Chondrocyte (in vitro differentiated cells): ENCODE data around the gene DOCK7. TPM values are rescaled to one million over a fixed set of nuclear protein-coding genes. Genes with fewer than 3 reads are reported as not detected.

Source experiments
- DNase-seq: peaks from one replicate; pipeline ENCODE4 v3.0.0; 2021; ENCODE audit warnings: mixed read lengths, low spot score
- H3K27ac Mint-ChIP-seq: one replicate; pipeline ENCODE4 v1.8.0; 2021; ENCODE audit warnings: mild to moderate bottlenecking, moderate library complexity, mixed read lengths; ENCODE audit not compliant: unreplicated experiment
- H3K27me3 Mint-ChIP-seq: 2 replicates; pipeline ENCODE4 v1.8.0; 2021; ENCODE audit warnings: low read depth, mixed read lengths
- H3K36me3 Mint-ChIP-seq: 2 replicates; pipeline ENCODE4 v1.8.0; 2021; ENCODE audit warnings: low read depth, mixed read lengths
- H3K4me1 Mint-ChIP-seq: 2 replicates; pipeline ENCODE4 v1.8.0; 2021; ENCODE audit warnings: low read depth, mild to moderate bottlenecking, mixed read lengths
- H3K4me3 Mint-ChIP-seq: one replicate; pipeline ENCODE4 v1.8.0; 2021; ENCODE audit warnings: mild to moderate bottlenecking, moderate library complexity, mixed read lengths; ENCODE audit not compliant: unreplicated experiment
- H3K9me3 Mint-ChIP-seq: 2 replicates; pipeline ENCODE4 v1.8.0; 2021; ENCODE audit warnings: low read depth, mixed read lengths
- total RNA-seq: library from RNA; stranded (reverse); gene quantifications from 3 replicates; pipeline ENCODE4 v1.2.1, GENCODE V29; 2021
- TF ChIP-seq, protein P1 (sequence below): fragments of 200-600 bp; sonication (generic); IDR thresholded peaks from 2 replicates; pipeline ENCODE4 v1.5.0; 2021; ENCODE audit warnings: antibody characterized with exemption, mild to moderate bottlenecking, moderate library complexity

The DOCK7 gene
- total RNA-seq, 1 donor from 2014 or later: 88.4 TPM

DNA sequence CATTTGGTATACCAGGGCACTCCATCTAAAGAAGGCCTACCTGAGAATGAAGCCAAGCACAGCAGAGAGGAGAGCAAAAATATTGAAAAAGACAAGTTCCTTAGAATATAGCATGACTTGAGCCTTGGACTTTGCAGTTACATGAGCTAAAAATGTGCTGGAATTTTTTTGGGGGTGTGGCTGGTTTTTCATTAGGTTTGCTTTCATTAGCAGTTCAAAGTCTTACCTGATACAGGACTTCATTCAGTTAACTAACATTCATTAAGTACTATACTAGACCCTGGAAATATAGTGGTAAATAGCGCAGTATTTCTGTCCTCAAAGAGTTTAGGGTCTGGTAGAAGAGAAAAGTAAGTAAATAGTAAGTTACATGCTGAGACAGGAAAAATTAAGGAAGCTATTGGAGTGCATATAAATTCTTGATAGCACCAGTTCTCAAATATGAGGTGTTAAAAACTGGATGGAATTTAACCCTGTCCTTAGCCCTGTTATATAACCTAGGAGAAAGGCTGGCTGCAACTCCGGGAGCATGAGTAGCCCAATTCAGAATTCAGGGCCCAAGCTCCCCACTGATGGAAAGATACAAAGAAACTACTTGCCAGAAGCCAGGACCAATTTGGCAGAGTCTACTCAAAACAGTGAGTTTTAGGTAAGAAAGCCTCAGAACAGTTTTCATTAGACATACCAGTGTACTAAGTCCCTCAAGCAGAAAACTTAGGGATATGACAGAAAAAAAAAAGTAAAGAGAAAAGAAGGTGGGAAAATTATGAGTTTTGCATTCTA is 3.1 kb upstream of the DOCK7 start:
- no peaks in the 10 kb centered on the region for H3K9me3 Mint-ChIP-seq
- H3K27ac Mint-ChIP-seq: peak overlapping the region; percentile 90
- H3K4me1 Mint-ChIP-seq: peaks cover 50% of the 10 kb centered on the region
- no peak for DNase-seq
- H3K27me3 Mint-ChIP-seq: no peaks in the 10 kb centered on the region
- peaks cover 2% of the 10 kb centered on the region for H3K36me3 Mint-ChIP-seq
- peak overlapping the region; percentile 29 for H3K4me3 Mint-ChIP-seq
- TF ChIP-seq, protein P1, sequence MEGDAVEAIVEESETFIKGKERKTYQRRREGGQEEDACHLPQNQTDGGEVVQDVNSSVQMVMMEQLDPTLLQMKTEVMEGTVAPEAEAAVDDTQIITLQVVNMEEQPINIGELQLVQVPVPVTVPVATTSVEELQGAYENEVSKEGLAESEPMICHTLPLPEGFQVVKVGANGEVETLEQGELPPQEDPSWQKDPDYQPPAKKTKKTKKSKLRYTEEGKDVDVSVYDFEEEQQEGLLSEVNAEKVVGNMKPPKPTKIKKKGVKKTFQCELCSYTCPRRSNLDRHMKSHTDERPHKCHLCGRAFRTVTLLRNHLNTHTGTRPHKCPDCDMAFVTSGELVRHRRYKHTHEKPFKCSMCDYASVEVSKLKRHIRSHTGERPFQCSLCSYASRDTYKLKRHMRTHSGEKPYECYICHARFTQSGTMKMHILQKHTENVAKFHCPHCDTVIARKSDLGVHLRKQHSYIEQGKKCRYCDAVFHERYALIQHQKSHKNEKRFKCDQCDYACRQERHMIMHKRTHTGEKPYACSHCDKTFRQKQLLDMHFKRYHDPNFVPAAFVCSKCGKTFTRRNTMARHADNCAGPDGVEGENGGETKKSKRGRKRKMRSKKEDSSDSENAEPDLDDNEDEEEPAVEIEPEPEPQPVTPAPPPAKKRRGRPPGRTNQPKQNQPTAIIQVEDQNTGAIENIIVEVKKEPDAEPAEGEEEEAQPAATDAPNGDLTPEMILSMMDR: no peak

DNA sequence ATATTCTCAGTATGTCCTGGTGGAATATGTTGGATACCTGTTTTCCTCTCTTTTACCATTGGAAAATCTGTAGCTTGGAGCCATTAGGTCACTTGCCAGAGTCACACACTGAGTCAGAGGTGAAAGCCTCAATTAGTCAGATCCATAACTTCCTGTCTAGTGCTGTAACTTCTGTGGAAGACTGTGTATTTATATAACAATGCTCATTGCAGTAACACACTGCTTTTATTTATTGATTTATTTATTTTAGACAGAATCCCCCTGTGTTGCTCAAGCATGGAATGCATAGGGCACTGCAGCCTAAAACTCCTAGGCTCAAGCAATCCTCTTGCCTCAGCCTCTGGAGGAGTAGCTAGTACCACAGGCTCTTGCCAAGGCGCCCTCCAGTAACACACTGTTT is 1.3 kb upstream of the DOCK7 start:
- TF ChIP-seq, protein P1: no peak
- Mint-ChIP-seq H3K9me3 (no peaks in the 10 kb centered on the region), H3K27me3 (no peaks in the 10 kb centered on the region), H3K4me3 (peak overlapping the region; percentile 63), H3K4me1 (peaks cover 62% of the 10 kb centered on the region), H3K27ac (peak overlapping the region; percentile 90), H3K36me3 (peaks cover 2% of the 10 kb centered on the region)
- no peak for DNase-seq

GRCh38 chr1:62688687-62689085 is 500 bp upstream of the DOCK7 start:
- peak overlapping the region; percentile 95 for H3K27ac Mint-ChIP-seq
- no peaks in the 10 kb centered on the region for H3K9me3 Mint-ChIP-seq
- TF ChIP-seq, protein P1: no peak
- peaks cover 2% of the 10 kb centered on the region for H3K36me3 Mint-ChIP-seq
- H3K27me3 Mint-ChIP-seq: no peaks in the 10 kb centered on the region
- H3K4me3 Mint-ChIP-seq: peak overlapping the region; percentile 93
- peaks cover 64% of the 10 kb centered on the region for H3K4me1 Mint-ChIP-seq
- no peak for DNase-seq

DNA sequence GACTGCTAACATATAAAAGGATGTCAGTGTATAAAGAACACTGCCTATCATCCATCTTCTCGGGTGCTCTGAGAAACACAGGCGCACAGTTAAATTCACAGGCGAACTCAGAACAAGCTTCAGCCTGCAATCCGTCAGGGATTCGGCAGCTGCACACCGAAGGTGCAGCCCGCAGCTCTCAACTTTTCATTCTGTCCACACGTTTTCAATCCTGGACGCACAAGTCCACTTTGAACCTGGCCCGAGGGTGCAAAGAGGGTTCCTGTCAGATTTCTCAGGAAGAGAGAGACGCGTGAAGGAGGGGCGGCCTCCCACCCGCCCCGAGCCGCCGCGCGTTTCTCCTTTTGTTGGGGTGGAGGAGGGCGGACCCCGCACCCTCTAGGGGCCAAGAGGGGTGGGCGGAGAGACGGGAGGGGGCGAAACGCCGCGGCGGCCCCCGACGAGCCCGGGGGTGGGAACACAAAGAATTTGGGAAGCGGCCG is 724 bp downstream of the DOCK7 start:
- Mint-ChIP-seq H3K36me3 (peaks cover 2% of the 10 kb centered on the region), H3K27ac (peak overlapping the region; percentile 92), H3K9me3 (no peaks in the 10 kb centered on the region), H3K4me3 (peak overlapping the region; percentile 92), H3K27me3 (no peaks in the 10 kb centered on the region), H3K4me1 (peaks cover 60% of the 10 kb centered on the region)
- no peak for DNase-seq
- TF ChIP-seq, protein P1: no peak

- peaks cover 59% of the 10 kb centered on the region for H3K4me1 Mint-ChIP-seq
- TF ChIP-seq, protein P1: no peak
- no peaks in the 10 kb centered on the region for H3K27me3 Mint-ChIP-seq
- peak overlapping the region; percentile 92 for H3K4me3 Mint-ChIP-seq
- peak overlapping the region; percentile 92 for H3K27ac Mint-ChIP-seq
- H3K36me3 Mint-ChIP-seq: peaks cover 2% of the 10 kb centered on the region
- no peaks in the 10 kb centered on the region for H3K9me3 Mint-ChIP-seq
- DNase-seq: no peak
Observed at GRCh38 chr1:62686822-62687221, 1.4 kb downstream of the DOCK7 start.
